ENCODE data around the gene BEX4.

Gene BEX4

DNA sequence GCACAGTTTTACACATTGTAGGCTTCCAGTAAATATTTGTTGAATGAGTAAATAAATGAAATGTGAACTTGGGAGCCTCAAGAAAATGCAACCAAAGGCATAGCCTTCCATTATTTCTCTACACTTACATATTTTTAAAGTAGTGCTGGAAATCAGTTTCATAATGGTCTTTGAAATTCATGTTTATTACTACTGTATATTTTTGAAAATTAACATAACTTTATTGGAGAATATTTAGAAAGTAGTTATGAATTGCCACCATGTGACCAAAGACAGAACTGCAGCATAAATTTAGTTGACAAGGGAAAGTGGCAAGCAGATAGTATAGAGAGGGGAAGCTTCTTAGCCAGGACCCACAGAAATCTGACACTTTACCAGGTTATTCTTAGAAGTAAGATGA, 33.6 kb downstream of the BEX4 start:
- H3K4me1 ChIP-seq (ENCODE audit: insufficient read depth, low read length): peaks cover 4% of the 10 kb centered on the region; the same call in 1 of the 2 replicates

DNA sequence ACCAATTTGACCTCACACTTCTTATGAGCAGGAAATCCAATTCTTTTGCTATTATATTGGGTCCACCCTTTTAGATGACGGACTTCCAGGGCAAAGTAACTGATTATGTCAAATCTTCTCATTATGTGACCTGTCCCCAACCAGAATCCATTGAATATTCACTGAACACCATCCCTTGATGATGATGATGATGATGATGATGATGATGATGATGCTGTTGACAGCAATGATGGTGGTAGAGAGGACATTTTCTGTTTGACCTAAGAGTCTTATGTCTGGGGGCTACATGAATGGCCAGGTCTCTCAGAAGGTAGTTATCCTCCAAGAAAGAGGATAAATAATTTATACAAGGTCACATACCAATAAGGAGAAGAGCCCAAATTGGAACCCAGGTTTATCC, 34.9 kb downstream of the BEX4 start:
- no peak overlapping the region for H3K4me3 ChIP-seq (ENCODE audit: low read length)

More for the DNA sequence above, 33.6 kb downstream of the BEX4 start:
- Histone ChIP-seq H3K27me3 (ENCODE audit: insufficient read depth, low read length) (no peaks in the 10 kb centered on the region), H3K4me3 (ENCODE audit: low read length) (no peak overlapping the region), H3K9ac (ENCODE audit: low read depth, low read length) (no peak overlapping the region), H3K9me3 (ENCODE audit: insufficient read depth, low read depth, low read length) (no peaks in the 10 kb centered on the region), H3K27ac (ENCODE audit: low read length) (no peak overlapping the region), H3K36me3 (ENCODE audit: insufficient read depth, low read depth, low read length) (peaks cover 20% of the 10 kb centered on the region)

DNA sequence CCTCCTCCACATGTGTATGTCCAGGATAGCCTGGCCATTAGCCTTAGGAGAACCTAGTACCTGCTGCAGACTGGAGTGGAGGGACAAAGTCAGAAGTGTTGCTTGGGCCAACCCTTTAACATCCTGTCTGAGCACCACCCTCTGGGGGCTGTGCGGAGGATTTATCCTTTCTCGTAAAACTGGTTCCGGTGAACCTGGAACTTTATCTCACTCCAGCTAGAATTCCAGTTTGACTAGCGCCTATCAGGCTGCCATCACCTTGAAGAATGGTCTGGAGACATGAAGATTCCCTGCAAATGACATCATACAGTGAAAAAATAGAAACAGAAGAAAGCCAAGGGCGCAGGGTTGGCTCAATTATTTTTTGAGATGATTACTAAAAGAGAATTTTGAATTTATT, 36.1 kb downstream of the BEX4 start:
- Histone ChIP-seq H3K9me3 (ENCODE audit: insufficient read depth, low read depth, low read length) (no peaks in the 10 kb centered on the region), H3K36me3 (ENCODE audit: insufficient read depth, low read depth, low read length) (peaks cover 22% of the 10 kb centered on the region), H3K27me3 (ENCODE audit: insufficient read depth, low read length) (no peaks in the 10 kb centered on the region), H3K9ac (ENCODE audit: low read depth, low read length) (no peak overlapping the region), H3K4me3 (ENCODE audit: low read length) (no peak overlapping the region), H3K27ac (ENCODE audit: low read length) (no peak overlapping the region), H3K4me1 (ENCODE audit: insufficient read depth, low read length) (peaks cover 13% of the 10 kb centered on the region; the same call in 1 of the 2 replicates)

More for the DNA sequence above, 34.9 kb downstream of the BEX4 start:
- Histone ChIP-seq H3K36me3 (ENCODE audit: insufficient read depth, low read depth, low read length) (peaks cover 22% of the 10 kb centered on the region), H3K9me3 (ENCODE audit: insufficient read depth, low read depth, low read length) (no peaks in the 10 kb centered on the region), H3K27me3 (ENCODE audit: insufficient read depth, low read length) (no peaks in the 10 kb centered on the region), H3K27ac (ENCODE audit: low read length) (no peak overlapping the region), H3K4me1 (ENCODE audit: insufficient read depth, low read length) (peaks cover 6% of the 10 kb centered on the region; the same call in 1 of the 2 replicates), H3K9ac (ENCODE audit: low read depth, low read length) (no peak overlapping the region)

DNA sequence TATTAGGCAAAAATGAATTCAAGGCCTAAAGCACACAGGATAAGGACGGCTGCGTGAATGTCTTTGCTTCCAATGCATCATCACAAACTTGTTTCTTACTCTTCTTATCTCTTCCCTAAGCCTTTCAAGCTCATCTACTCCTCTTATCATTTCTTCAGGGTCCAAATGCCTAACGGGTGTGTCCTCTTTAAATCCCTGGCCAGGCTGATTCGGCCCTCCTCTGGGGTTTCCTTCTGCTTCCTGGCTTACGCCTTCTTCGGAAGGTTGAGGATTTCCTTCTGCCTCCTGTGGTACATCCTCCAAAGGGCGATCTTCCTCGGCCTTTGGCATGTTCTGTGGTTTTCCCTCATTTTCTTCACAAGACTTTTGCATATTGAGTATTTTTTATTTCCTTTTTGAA, 38.7 kb downstream of the BEX4 start:
- no peaks in the 10 kb centered on the region for H3K9me3 ChIP-seq (ENCODE audit: insufficient read depth, low read depth, low read length)
- H3K4me1 ChIP-seq (ENCODE audit: insufficient read depth, low read length): peaks cover 13% of the 10 kb centered on the region; the same call in 1 of the 2 replicates
- peak overlapping the region; percentile 32 for H3K27ac ChIP-seq (ENCODE audit: low read length)
- peaks cover 22% of the 10 kb centered on the region for H3K36me3 ChIP-seq (ENCODE audit: insufficient read depth, low read depth, low read length)
- H3K27me3 ChIP-seq (ENCODE audit: insufficient read depth, low read length): no peaks in the 10 kb centered on the region
- H3K4me3 ChIP-seq (ENCODE audit: low read length): peak overlapping the region; percentile 98
- H3K9ac ChIP-seq (ENCODE audit: low read depth, low read length): peak overlapping the region; percentile 95; the same call in 1 of the 2 replicates

DNA sequence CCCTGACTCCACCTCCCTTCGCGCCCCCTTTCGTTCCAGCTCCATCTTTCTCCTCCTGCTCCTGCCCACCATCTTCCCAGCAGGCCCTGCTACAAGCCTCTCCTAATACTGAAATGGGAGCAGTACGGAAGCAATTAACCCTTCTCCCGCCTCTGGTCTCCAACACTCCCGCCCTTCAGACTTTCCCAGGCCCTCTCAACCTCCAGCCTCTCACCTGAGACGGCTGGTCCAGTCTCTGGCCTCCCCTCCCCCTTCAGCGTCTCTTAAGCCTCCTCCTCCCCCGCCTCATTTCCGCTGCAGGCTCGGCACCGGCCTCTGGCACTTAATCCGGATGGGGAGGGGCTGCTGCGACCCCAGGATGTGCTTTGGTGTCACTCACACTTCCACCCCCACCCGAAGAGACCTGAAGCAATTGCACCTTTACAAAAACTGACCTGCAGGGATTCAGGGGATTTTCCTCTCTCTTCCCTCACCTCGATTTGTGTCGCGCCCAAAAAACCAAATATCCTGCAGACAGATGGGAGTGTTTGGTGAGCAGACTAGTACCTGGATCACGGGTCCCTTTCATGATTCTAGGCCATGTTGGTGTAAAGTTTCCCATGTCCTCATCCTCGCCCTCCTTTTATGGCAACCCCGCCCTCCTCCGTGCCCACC, 39.4 kb downstream of the BEX4 start:
- peak overlapping the region; percentile 95 for H3K9ac ChIP-seq (ENCODE audit: low read depth, low read length)
- H3K4me3 ChIP-seq (ENCODE audit: low read length): peak overlapping the region; percentile 98
- no peaks in the 10 kb centered on the region for H3K9me3 ChIP-seq (ENCODE audit: insufficient read depth, low read depth, low read length)
- H3K36me3 ChIP-seq (ENCODE audit: insufficient read depth, low read depth, low read length): peaks cover 22% of the 10 kb centered on the region
- H3K4me1 ChIP-seq (ENCODE audit: insufficient read depth, low read length): peaks cover 13% of the 10 kb centered on the region; the same call in 1 of the 2 replicates
- H3K27me3 ChIP-seq (ENCODE audit: insufficient read depth, low read length): no peaks in the 10 kb centered on the region
- peak overlapping the region; percentile 89 for H3K27ac ChIP-seq (ENCODE audit: low read length)

DNA sequence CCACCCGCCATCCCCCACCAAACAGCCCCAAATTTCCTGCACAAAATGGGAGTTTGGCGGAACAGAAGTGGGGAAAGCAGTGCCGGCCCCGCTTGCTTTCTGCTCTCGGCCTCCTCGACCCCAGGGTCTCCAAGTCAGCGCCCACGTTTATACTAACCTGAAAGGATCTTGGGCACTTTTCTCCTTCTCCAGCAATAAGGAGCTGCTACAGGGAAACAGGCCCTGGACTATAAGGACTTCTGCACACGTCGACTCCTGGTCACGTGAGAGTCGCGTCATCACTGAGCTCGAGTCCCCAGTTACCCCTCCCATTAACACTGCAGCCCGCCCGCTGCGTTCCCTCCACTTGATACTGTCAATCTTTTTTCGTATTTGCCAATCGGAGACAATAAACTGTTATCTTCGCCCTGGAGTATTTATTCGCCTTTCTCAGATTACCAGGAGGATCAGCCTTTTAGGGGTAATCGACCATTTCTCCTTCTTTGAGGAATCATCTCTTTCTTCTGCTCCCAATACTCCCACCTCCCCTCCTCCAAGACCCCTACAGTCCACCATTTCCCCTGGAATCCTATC, 40.1 kb downstream of the BEX4 start, which contains the start of gene TCEAL8:
Gene TCEAL8 (minus strand): TSS at position 235 of the 573 bp plus-strand sequence. CDS start 1,176 bp downstream, outside the sequence.
- peaks cover 13% of the 10 kb centered on the region; the same call in 1 of the 2 replicates for H3K4me1 ChIP-seq (ENCODE audit: insufficient read depth, low read length)
- H3K4me3 ChIP-seq (ENCODE audit: low read length): peak within 1 kb of the TSS; percentile 98
- H3K27ac ChIP-seq (ENCODE audit: low read length): peak within 1 kb of the TSS; percentile 90
- H3K36me3 ChIP-seq (ENCODE audit: insufficient read depth, low read depth, low read length): peaks cover 22% of the 10 kb centered on the region
- no peaks in the 10 kb centered on the region for H3K27me3 ChIP-seq (ENCODE audit: insufficient read depth, low read length)
- H3K9me3 ChIP-seq (ENCODE audit: insufficient read depth, low read depth, low read length): no peaks in the 10 kb centered on the region
- peak within 1 kb of the TSS; percentile 95 for H3K9ac ChIP-seq (ENCODE audit: low read depth, low read length)

DNA sequence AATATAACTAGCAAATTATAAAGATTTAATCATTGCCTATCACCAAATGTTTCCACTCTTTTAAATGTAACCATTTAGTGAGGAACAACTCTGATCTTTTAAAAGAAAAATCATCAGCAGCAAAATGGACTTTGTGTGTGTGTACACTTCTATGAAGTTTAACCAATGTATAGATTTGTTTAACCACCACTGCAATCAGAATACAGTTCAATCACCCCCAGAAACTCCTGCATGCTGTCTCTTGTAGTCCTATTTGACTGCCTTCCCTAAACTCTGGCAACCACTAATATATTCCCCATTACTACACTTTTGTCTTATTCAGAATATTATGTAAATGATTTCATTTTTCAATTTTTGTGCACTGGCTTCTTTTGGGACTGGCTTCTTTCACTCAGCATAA, 41.7 kb downstream of the BEX4 start:
- Histone ChIP-seq H3K27ac (ENCODE audit: low read length) (no peak overlapping the region), H3K9me3 (ENCODE audit: insufficient read depth, low read depth, low read length) (no peaks in the 10 kb centered on the region), H3K4me1 (ENCODE audit: insufficient read depth, low read length) (peaks cover 13% of the 10 kb centered on the region; the same call in 1 of the 2 replicates), H3K36me3 (ENCODE audit: insufficient read depth, low read depth, low read length) (peaks cover 21% of the 10 kb centered on the region), H3K4me3 (ENCODE audit: low read length) (no peak overlapping the region), H3K9ac (ENCODE audit: low read depth, low read length) (no peak overlapping the region), H3K27me3 (ENCODE audit: insufficient read depth, low read length) (no peaks in the 10 kb centered on the region)

DNA sequence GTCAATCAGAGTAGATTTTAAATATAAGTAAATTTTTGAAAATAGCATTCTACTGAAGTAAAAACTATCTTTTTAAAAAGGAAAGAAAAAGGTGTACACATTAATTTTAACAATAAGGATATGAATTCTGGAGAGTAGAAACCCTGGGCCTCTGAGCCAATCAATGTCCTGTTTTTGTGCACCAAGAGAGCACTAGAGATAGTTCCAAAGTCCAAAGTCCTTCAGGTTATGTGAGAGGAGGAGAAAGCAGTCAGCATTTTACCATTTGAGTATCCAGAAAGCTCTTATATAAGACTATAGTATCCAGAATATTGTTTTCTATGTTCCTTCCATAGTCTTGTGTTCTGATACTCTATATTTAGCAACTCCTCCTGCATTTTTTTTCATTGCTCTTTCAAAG, 43.4 kb downstream of the BEX4 start:
- H3K9me3 ChIP-seq (ENCODE audit: insufficient read depth, low read depth, low read length): no peaks in the 10 kb centered on the region

More for the DNA sequence above, 43.4 kb downstream of the BEX4 start:
- Histone ChIP-seq H3K4me1 (ENCODE audit: insufficient read depth, low read length) (peaks cover 12% of the 10 kb centered on the region; the same call in 1 of the 2 replicates), H3K4me3 (ENCODE audit: low read length) (no peak overlapping the region), H3K27me3 (ENCODE audit: insufficient read depth, low read length) (no peaks in the 10 kb centered on the region), H3K36me3 (ENCODE audit: insufficient read depth, low read depth, low read length) (peaks cover 5% of the 10 kb centered on the region; the same call in 1 of the 2 replicates), H3K9ac (ENCODE audit: low read depth, low read length) (no peak overlapping the region), H3K27ac (ENCODE audit: low read length) (no peak overlapping the region)
